ENCODE measurements around the gene PLXNA4.

The PLXNA4 gene

GRCh38 chr7:132531562-132531961, 44.7 kb downstream of the PLXNA4 start:
- no peak for DNase-seq

GRCh38 chr7:132528695-132529094, 47.6 kb downstream of the PLXNA4 start:
- DNase-seq: no peak

GRCh38 chr7:132527467-132528410, 48.5 kb downstream of the PLXNA4 start:
- DNase-seq: no peak

- no peak for DNase-seq
Measured at GRCh38 chr7:132526111-132526740, 50.0 kb downstream of the PLXNA4 start.

GRCh38 chr7:132521423-132521822, 54.8 kb downstream of the PLXNA4 start:
- DNase-seq: no peak

- DNase-seq: no peak
Measured at GRCh38 chr7:132520591-132521280, 55.5 kb downstream of the PLXNA4 start.

GRCh38 chr7:132519936-132520335, 56.3 kb downstream of the PLXNA4 start:
- no peak for DNase-seq

- no peak for DNase-seq
Measured at GRCh38 chr7:132518839-132519173, 57.5 kb downstream of the PLXNA4 start.

GRCh38 chr7:132518102-132518838, 58.0 kb downstream of the PLXNA4 start:
- DNase-seq: no peak

- no peak for DNase-seq
Measured at GRCh38 chr7:132516042-132516840, 60.0 kb downstream of the PLXNA4 start.

GRCh38 chr7:132515181-132515580, 61.1 kb downstream of the PLXNA4 start:
- no peak for DNase-seq

GRCh38 chr7:132514430-132514829, 61.8 kb downstream of the PLXNA4 start:
- DNase-seq: no peak

GRCh38 chr7:132511921-132512320, 64.3 kb downstream of the PLXNA4 start:
- DNase-seq: no peak

GRCh38 chr7:132511387-132511786, 64.9 kb downstream of the PLXNA4 start:
- no peak for DNase-seq

- DNase-seq: no peak
Measured at GRCh38 chr7:132509643-132510042, 66.6 kb downstream of the PLXNA4 start.

GRCh38 chr7:132508724-132509353, 67.4 kb downstream of the PLXNA4 start:
- DNase-seq: no peak

GRCh38 chr7:132504852-132505251, 71.4 kb downstream of the PLXNA4 start:
- DNase-seq: no peak

- no peak for DNase-seq
Measured at GRCh38 chr7:132504071-132504470, 72.2 kb downstream of the PLXNA4 start.

- no peak for DNase-seq
Measured at GRCh38 chr7:132503415-132503814, 72.9 kb downstream of the PLXNA4 start.

GRCh38 chr7:132501956-132502355, 74.3 kb downstream of the PLXNA4 start:
- no peak for DNase-seq

- DNase-seq: no peak
Measured at GRCh38 chr7:132500727-132501440, 75.4 kb downstream of the PLXNA4 start.
